Measurements from ENCODE around the gene ACOT7.

DNA sequence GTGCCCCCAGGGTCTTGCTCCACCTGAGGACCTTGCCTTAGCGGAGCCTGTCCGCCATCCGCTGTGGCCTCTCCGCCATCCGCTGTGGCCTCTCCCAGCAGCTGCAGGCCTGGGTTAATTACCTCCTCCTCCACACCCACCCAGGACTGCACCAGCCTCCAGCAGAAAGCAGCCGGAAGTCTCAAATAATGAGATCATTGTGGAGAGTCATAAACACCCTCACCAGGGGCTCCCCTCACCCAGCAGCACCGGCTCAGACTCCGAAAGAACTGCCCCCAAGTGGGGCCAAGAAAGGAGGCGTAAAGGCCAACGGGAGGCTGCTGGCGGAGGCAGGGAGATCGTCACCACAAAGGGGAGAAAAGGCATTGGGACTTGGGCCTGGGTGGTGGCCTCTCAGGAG is 122.0 kb downstream of the ACOT7 start:
- TF ChIP-seq CTCF (IDR thresholded peaks at IDR 0.05 in 8 of 11, conservative IDR thresholded peaks at IDR 0.05 in 3 of 11) (no peak), POLR2A (IDR thresholded peaks at IDR 0.05) (no peak)
